HG03139 (cell line): ENCODE data around the gene TAF13.
"Not testable (repeated sequence)": the region's sequence is repeated elsewhere in the genome, so short reads cannot be mapped to it uniquely, and the experiment has no call there.

Experiments used
- ATAC-seq: cut with Tn5 transposase; IDR thresholded peaks from one replicate; pipeline ENCODE4 v1.9.1; 2021; ENCODE audit not compliant: unreplicated experiment

Gene TAF13

GRCh38 chr1:109048335-109048734, 27.5 kb downstream of the TAF13 start:
- ATAC-seq = no peak

DNA sequence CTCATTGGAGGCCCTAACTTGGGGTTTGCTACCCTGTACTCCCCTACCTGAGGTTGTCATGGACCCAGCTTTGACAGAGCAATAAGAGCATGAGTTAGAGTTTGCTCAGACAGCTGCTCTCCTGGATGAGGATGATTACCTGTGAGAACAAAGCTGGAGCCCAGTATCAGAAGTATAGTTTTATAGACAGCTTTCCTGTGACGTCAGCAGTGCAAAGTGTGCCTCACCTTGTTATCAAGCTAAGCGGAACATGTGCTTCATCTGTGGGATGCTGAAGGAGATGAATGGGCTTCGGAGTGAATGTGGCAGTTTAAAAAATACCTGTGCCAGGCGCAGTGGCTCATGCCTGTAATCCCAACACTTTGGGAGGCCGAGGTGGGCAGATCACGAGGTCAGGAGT, 28.5 kb downstream of the TAF13 start:
- ATAC-seq = no peak

GRCh38 chr1:109046671-109047070, 29.1 kb downstream of the TAF13 start:
- no peak for ATAC-seq

DNA sequence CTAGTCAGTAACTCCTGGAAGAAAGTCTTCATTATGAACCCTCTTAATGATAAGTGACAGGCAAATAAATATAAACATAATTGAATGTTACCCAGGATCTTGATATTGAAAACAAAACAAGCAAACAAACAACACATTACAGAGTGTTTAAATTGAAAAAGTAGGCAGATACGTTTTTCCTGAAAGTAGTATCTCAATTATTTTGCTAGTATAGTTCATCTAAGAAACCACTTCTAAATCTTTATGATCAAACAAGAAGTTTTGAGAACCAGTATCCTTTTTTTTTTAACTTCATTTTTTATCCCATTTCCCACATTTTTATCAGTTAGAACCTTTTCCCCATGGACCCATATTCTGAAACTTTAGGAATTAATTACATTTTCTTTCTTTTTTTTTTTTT, 30.2 kb downstream of the TAF13 start:
- ATAC-seq = no peak

- ATAC-seq = peak; percentile 96
Measured at GRCh38 chr1:109041621-109042468, 34.0 kb downstream of the TAF13 start, which contains the start of gene WDR47. Gene WDR47, minus strand, starts transcription at chr1:109042102. Its CDS starts 18,590 bp downstream, at chr1:109023512.

DNA sequence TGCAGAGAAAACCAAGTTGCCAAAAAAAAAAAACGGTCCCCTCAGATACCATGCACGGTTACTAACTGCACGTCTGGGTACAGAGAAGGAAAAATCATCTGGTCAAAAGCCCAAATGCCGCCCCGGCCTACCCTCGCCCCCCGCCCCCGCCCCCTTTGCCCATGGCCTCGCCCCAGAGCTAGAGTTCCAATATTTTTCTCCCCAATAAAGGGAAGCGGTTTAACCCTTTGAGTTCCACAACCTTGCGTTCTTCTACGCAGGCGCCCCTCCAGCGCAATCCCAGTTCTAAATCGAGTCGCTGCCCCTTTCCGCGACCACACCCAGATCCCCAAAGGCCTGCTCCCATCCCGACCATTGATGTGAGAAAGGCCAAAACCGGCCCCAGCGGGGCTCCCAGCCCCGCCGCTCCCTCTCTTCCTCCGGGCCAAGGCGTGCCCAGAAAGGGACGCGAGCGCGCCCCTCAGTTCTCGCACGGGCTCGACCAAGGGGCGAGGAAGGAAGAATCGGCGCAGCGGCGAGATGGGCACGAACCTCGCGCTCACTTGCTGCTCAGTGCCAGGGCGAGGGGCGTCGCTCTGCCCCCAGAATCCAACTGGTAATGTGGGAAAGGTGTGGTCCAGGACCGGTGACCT, 34.7 kb downstream of the TAF13 start:
- ATAC-seq = peak; percentile 13

- no peak for ATAC-seq
Measured at GRCh38 chr1:109040627-109040988, 35.2 kb downstream of the TAF13 start.

DNA sequence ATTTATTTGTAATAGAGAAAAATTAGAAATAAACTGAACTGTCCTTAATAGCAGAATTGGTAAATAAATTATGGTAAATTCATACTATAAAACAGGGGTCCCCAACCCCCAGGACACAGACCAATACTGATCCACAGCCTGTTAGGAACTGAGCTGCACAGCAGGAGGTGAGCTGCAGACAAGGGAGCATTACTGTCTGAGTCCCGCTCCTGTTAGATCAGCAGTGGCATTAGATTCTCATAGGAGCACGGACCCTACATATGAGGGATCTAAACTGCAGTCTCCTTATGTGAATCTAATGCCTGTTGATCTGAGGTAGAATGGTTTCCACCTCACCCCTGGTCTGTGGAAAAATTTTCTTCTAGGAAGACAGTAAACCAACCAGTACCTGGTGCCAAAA, 41.4 kb downstream of the TAF13 start:
- no peak for ATAC-seq

- not testable (repeated sequence) for ATAC-seq
Measured at GRCh38 chr1:109029493-109029892, 46.3 kb downstream of the TAF13 start.

- ATAC-seq = no peak
Measured at GRCh38 chr1:109027841-109028240, 48.0 kb downstream of the TAF13 start.

DNA sequence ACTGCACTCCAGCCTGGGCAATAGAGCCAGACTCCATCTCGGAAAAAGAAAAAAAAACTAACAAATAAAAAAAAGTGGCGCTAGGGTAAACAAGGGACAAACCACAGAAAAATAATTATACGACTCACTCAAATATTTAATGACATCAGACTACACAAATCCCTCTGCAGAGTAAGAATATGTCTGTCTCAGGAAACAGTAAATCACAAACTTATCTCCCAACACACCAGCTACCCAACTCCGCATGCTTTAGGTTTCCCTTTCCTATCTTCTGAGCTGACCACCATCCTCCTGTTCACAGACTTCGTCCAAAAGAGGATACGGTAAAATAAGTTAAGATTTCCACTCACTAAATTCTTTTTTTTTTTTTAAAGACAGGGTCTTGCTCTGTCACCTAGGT, 50.1 kb downstream of the TAF13 start:
- no peak for ATAC-seq

GRCh38 chr1:109024646-109025045, 51.2 kb downstream of the TAF13 start:
- ATAC-seq = no peak

DNA sequence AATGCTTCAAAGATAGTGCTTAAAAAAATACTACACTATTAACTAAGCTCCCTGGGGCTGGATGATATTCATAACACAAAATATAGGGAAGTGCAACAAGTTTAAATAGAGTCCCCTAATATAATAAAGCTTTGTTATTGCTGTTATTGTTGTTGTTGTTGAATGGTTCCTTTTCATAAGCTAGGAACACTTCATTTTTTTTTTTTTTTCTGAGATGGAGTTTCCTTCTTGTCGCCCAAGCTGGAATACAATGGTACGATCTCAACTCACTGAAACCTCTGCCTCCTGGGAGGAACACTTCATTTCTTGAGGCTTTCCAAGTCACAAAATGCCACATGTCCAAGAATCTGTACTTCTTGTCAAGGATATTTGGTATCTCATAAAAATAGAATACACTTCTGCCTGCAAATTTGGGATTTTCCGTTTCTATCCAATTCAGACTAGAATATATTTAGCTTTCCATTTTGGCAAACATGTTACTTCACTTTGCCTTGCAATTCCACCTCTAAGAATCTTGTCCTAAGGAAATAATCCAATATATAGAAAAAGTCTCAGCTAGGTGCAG, 55.0 kb downstream of the TAF13 start:
- ATAC-seq = no peak

GRCh38 chr1:109017719-109018118, 58.1 kb downstream of the TAF13 start:
- not testable (repeated sequence) for ATAC-seq

DNA sequence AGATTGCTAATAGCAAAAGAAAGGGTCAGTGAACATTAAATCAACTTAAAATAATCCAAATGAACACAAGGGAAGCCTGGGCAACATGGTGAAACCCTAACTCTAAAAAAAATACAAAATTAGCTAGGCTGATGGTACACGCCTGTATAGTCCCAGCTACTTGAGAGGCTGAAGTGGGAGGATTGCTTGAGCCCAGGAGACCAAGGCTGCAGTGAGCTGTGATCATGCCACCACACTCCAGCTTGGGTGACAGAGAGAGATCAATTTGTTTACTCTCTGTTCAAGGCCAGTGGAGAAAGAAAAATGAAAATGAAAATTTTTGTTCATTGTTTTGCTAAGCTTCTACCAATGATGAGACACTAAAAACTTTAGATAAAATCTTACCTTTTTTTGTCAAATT, 58.7 kb downstream of the TAF13 start:
- ATAC-seq = no peak
